Right ventricle myocardium superior (tissue), 1 donor: Measurements from ENCODE around the gene NNMT. TPM values are rescaled to one million over a fixed set of nuclear protein-coding genes. Genes with fewer than 3 reads are reported as not detected.

Source experiments
- ATAC-seq: fragments of 200-7000 bp; cut with Tn5 transposase; one replicate; pipeline ENCODE4 v1.9.1; 2020; ENCODE audit warnings: mild to moderate bottlenecking; ENCODE audit not compliant: poor library complexity
- DNase-seq: peaks from one replicate; pipeline ENCODE4 v3.0.0-alpha.2; 2020
- intact Hi-C: fragments of 100-400 bp; cut with DNase I; formaldehyde crosslinking; loops from one replicate; pipeline ENCODE4 v1.11.2; 2022
- total RNA-seq: library from RNA; stranded (reverse); fragmentation: NEBNext Ultra II Directional; extraction: Animal tissue kit (Norgen Biotek cat#: 25700); gene quantifications from one replicate; pipeline ENCODE4 v1.2.1, GENCODE V29; 2021
- donor health status: DM: no; HTN: yes; CAD: no; lungs with severe emphysema.

NNMT gene
- total RNA-seq, 1 donor from 2014 or later = 29.8 TPM

- DNase-seq (no peak), ATAC-seq (peak; percentile 26)
- intact Hi-C loops = loop anchor here (10.0 kb wide), 1 partner anchor 115 kb away; no protein-coding TSS in a partner anchor
Measured at GRCh38 chr11:114279792-114280546, 16.2 kb upstream of the NNMT start.

- DNase-seq (peak; percentile 71), ATAC-seq (peak; percentile 70)
- intact Hi-C loops = loop anchor here (10.0 kb wide), 1 partner anchor 114 kb away; no protein-coding TSS in a partner anchor
Measured at GRCh38 chr11:114280696-114281095, 15.5 kb upstream of the NNMT start.

- ATAC-seq = no peak
- intact Hi-C loops = loop anchor here (10.0 kb wide), 1 partner anchor 113 kb away; no protein-coding TSS in a partner anchor
- no peak for DNase-seq
Measured at GRCh38 chr11:114281388-114281956, 14.7 kb upstream of the NNMT start.

GRCh38 chr11:114282488-114282887, 13.7 kb upstream of the NNMT start:
- DNase-seq (no peak), ATAC-seq (no peak)
- intact Hi-C loops = loop anchor here (10.0 kb wide), 1 partner anchor 112 kb away; no protein-coding TSS in a partner anchor

GRCh38 chr11:114283422-114283821, 12.8 kb upstream of the NNMT start:
- ATAC-seq = no peak
- intact Hi-C loops = loop anchor here (10.0 kb wide), 1 partner anchor 111 kb away; no protein-coding TSS in a partner anchor

GRCh38 chr11:114284021-114284420, 12.2 kb upstream of the NNMT start:
- DNase-seq (peak; percentile 50), ATAC-seq (no peak)
- intact Hi-C loops = loop anchor here (10.0 kb wide), 1 partner anchor 111 kb away; no protein-coding TSS in a partner anchor

More at GRCh38 chr11:114283422-114283821, 12.8 kb upstream of the NNMT start:
- DNase-seq = no peak

GRCh38 chr11:114284914-114285313, 11.3 kb upstream of the NNMT start:
- intact Hi-C loops = loop anchor here (10.0 kb wide), 1 partner anchor 110 kb away; no protein-coding TSS in a partner anchor
- DNase-seq (no peak), ATAC-seq (no peak)

GRCh38 chr11:114285599-114285998, 10.6 kb upstream of the NNMT start:
- ATAC-seq = no peak
- intact Hi-C loops = loop anchor here (10.0 kb wide), 1 partner anchor 109 kb away; no protein-coding TSS in a partner anchor
- DNase-seq = no peak

- intact Hi-C loops = loop anchor here (10.0 kb wide), 1 partner anchor 109 kb away; no protein-coding TSS in a partner anchor
- no peak for DNase-seq
Measured at GRCh38 chr11:114286229-114286628, 10.0 kb upstream of the NNMT start.

GRCh38 chr11:114287154-114287553, 9.0 kb upstream of the NNMT start:
- ATAC-seq (no peak), DNase-seq (no peak)
- intact Hi-C loops = loop anchor here (10.0 kb wide), 1 partner anchor 108 kb away; no protein-coding TSS in a partner anchor

More at GRCh38 chr11:114286229-114286628, 10.0 kb upstream of the NNMT start:
- no peak for ATAC-seq

GRCh38 chr11:114288136-114288535, 8.1 kb upstream of the NNMT start:
- DNase-seq (no peak), ATAC-seq (no peak)
- intact Hi-C loops = loop anchor here (10.0 kb wide), 1 partner anchor 107 kb away; no protein-coding TSS in a partner anchor

GRCh38 chr11:114289779-114290178, 6.4 kb upstream of the NNMT start:
- no peak for ATAC-seq
- intact Hi-C loops = loop anchor here (10.0 kb wide), 1 partner anchor 105 kb away; no protein-coding TSS in a partner anchor
- DNase-seq = no peak

- intact Hi-C loops = no loop called here
- ATAC-seq (no peak), DNase-seq (no peak)
Measured at GRCh38 chr11:114290503-114291235, 5.5 kb upstream of the NNMT start.

GRCh38 chr11:114291381-114291780, 4.8 kb upstream of the NNMT start:
- intact Hi-C loops = no loop called here
- DNase-seq (no peak), ATAC-seq (no peak)

- intact Hi-C loops = no loop called here
- no peak for ATAC-seq
Measured at GRCh38 chr11:114291842-114292680, 4.1 kb upstream of the NNMT start.

GRCh38 chr11:114293201-114293711, 2.9 kb upstream of the NNMT start:
- DNase-seq (no peak), ATAC-seq (no peak)
- intact Hi-C loops = no loop called here

More at GRCh38 chr11:114291842-114292680, 4.1 kb upstream of the NNMT start:
- DNase-seq = no peak

GRCh38 chr11:114296605-114297372, 590 bp downstream of the NNMT start:
- intact Hi-C loops = no loop called here
- no peak for DNase-seq
- ATAC-seq = no peak
